Lower lobe of right lung (tissue), 2 donors: ENCODE measurements around the gene DACT3. TPM values are rescaled to one million over a fixed set of nuclear protein-coding genes. Genes with fewer than 3 reads are reported as not detected.

Source experiments
- ATAC-seq, 2 donors: fragments of 200-7000 bp; cut with Tn5 transposase; one replicate each; pipeline ENCODE4 v1.9.1; 2020 to 2022; ENCODE audit warnings: mild to moderate bottlenecking in 2 of 2, moderate library complexity in 2 of 2
- DNase-seq: peaks from one replicate; pipeline ENCODE4 v3.0.0-alpha.2; 2020
- H3K27ac ChIP-seq: fragments of 200-600 bp; one replicate; pipeline ENCODE4 v1.8.0; 2022
- H3K27me3 ChIP-seq: fragments of 200-600 bp; one replicate; pipeline ENCODE4 v1.8.0; 2022; ENCODE audit warnings: low read depth
- H3K36me3 ChIP-seq: fragments of 200-600 bp; one replicate; pipeline ENCODE4 v1.8.0; 2022; ENCODE audit warnings: mild to moderate bottlenecking
- H3K4me1 ChIP-seq: fragments of 200-600 bp; one replicate; pipeline ENCODE4 v1.8.0; 2022
- H3K4me3 ChIP-seq: fragments of 200-600 bp; one replicate; pipeline ENCODE4 v1.8.0; 2022; ENCODE audit warnings: mild to moderate bottlenecking
- H3K9me3 ChIP-seq: fragments of 200-600 bp; one replicate; pipeline ENCODE4 v1.8.0; 2022
- CTCF ChIP-seq: fragments of 200-600 bp; IDR thresholded peaks from one replicate; pipeline ENCODE4 v1.8.0; 2022; ENCODE audit warnings: antibody characterized with exemption, mild to moderate bottlenecking
- intact Hi-C: fragments of 100-400 bp; cut with DNase I; formaldehyde crosslinking; loops from one replicate; pipeline ENCODE4 v1.11.0; 2022
- total RNA-seq: library from RNA; stranded (reverse); fragmentation: NEBNext Ultra II Directional; extraction: Animal tissue kit (Norgen Biotek cat#: 25700); gene quantifications from one replicate; pipeline ENCODE4 v1.2.1, GENCODE V29; 2021
- donor health status: DM: no; HTN: yes; CAD: no; lungs with severe emphysema.

Gene DACT3
- total RNA-seq, 1 donor from 2014 or later: 4.9 TPM

DNA sequence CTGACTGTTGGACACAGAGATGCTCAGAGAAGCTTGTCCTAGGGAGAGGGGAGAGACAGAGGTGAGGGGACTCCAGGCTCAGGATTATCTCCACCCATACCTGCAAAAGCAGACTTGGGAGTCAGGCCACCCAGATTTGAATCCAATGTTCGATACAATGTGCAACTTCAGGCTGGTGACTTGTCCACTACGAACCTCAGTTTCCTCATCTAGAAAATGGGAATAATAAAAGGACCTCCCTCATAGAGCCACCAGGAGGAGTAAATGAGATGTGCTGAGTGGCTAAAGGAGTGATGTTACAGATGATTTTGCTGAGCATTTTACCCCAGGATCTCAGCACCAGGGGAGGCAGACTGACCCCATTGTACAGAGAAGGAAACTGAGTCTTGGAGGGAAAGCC, 31.0 kb upstream of the DACT3 start:
- no peak overlapping the region for H3K4me3 ChIP-seq
- intact Hi-C loops: no loop called here
- no peak overlapping the region for H3K27ac ChIP-seq
- DNase-seq (no peak), ATAC-seq (no peak)
- H3K36me3 ChIP-seq: peaks cover 100% of the 10 kb centered on the region
- H3K4me1 ChIP-seq: no peaks in the 10 kb centered on the region
- TF ChIP-seq CTCF: no peak
- no peaks in the 10 kb centered on the region for H3K9me3 ChIP-seq
- H3K27me3 ChIP-seq: no peaks in the 10 kb centered on the region

DNA sequence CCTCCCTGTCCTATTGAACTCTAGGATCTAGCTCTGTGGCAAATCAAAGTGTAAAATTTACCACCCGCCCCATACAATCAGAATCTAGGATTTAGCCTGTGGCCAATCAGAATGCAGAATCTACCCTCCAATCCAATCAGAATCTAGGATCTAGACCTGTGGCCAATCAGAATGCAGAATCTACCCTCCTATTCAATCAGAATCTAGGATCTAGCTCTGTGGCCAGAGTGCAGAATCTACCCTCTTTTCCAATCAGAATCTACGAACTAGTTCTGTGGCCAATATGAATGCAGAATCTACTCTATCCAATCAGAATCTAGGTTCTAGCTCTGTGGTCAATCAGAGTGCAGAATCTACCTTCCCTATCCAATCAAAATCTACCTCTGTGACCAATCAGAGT, 30.1 kb upstream of the DACT3 start:
- no peak for DNase-seq
- Histone ChIP-seq H3K9me3 (no peaks in the 10 kb centered on the region), H3K4me3 (no peak overlapping the region), H3K27me3 (no peaks in the 10 kb centered on the region), H3K27ac (no peak overlapping the region), H3K4me1 (no peaks in the 10 kb centered on the region), H3K36me3 (peaks cover 100% of the 10 kb centered on the region)
- no peak for ATAC-seq
- no peak for TF ChIP-seq CTCF
- intact Hi-C loops: no loop called here

- Histone ChIP-seq H3K4me3 (no peak overlapping the region), H3K27ac (no peak overlapping the region), H3K4me1 (no peaks in the 10 kb centered on the region), H3K36me3 (peaks cover 100% of the 10 kb centered on the region), H3K27me3 (no peaks in the 10 kb centered on the region), H3K9me3 (no peaks in the 10 kb centered on the region)
- no peak for TF ChIP-seq CTCF
- intact Hi-C loops: no loop called here
- DNase-seq (no peak), ATAC-seq (no peak)
Observed at GRCh38 chr19:46689358-46689757, 28.4 kb upstream of the DACT3 start.

DNA sequence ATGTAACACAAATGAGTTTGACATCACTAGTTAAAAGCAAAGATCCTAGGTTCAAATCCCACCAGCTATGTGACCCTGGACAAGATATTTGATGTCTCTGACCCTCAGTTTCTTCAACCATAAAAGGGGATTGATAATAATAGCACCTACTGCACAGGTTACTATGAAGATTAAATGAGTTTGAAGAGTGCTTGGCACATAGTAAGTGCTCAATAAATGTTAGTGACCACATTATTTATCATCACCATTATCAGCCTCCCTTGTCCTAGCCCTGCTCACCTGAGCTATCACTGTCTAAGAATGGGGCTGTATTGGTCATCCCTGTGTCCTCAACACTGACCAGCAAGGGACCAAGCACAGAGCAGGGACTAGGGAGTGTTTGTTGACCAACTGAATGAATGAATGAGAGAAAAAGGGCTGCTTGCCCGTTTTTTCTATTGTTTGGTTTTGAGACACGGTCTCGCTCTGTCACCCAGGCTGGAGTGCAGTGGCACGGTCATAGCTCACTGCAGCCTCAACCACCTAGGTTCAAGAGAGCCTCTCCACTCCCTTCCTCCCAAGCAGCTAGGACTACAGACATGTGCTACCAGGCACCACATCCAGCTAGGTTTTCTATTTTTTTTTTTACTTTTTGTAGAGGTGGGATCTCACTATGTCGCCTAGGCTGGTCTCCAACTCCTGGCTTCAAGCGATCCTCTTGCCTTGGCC, 26.6 kb upstream of the DACT3 start:
- H3K27me3 ChIP-seq: no peaks in the 10 kb centered on the region
- peaks cover 100% of the 10 kb centered on the region for H3K36me3 ChIP-seq
- DNase-seq (no peak), ATAC-seq (no peak)
- H3K4me3 ChIP-seq: no peak overlapping the region
- intact Hi-C loops: no loop called here
- H3K4me1 ChIP-seq: no peaks in the 10 kb centered on the region
- H3K27ac ChIP-seq: no peak overlapping the region
- no peak for TF ChIP-seq CTCF
- no peaks in the 10 kb centered on the region for H3K9me3 ChIP-seq

- no peak for TF ChIP-seq CTCF
- ATAC-seq: no peak
- no peak overlapping the region for H3K27ac ChIP-seq
- H3K27me3 ChIP-seq: no peaks in the 10 kb centered on the region
- H3K4me1 ChIP-seq: no peaks in the 10 kb centered on the region
- no peak for DNase-seq
- H3K4me3 ChIP-seq: no peak overlapping the region
- intact Hi-C loops: no loop called here
- H3K36me3 ChIP-seq: peaks cover 100% of the 10 kb centered on the region
- no peaks in the 10 kb centered on the region for H3K9me3 ChIP-seq
Observed at GRCh38 chr19:46685189-46685588, 24.2 kb upstream of the DACT3 start.
